AG04449 (cell line): Measurements from ENCODE around the gene ATIC.

Source experiments
- CTCF ChIA-PET: fragments of 350-600 bp; formaldehyde crosslinking; extraction: SDS; loops from one replicate; lab custom pipeline; 2021; ENCODE audit warnings: antibody characterized with exemption; lab: Yijun Ruan, JAX
- POLR2A ChIA-PET: fragments of 400-600, 350-600 bp; formaldehyde crosslinking; extraction: SDS; loops from one replicate; lab custom pipeline; 2020; ENCODE audit warnings: antibody characterized with exemption, inconsistent platforms; lab: Yijun Ruan, JAX
- DNase-seq: peaks from one replicate; pipeline ENCODE4 v3.0.0-alpha.2; 2010; ENCODE audit warnings: low read depth, low spot score
- H3K4me3 ChIP-seq: 2 replicates; pipeline ENCODE4 v1.5.1; 2011; ENCODE audit warnings: low read depth, mild to moderate bottlenecking, control low read depth, low read length
- CTCF ChIP-seq: IDR thresholded peaks from one replicate; pipeline ENCODE4 v1.5.1; 2011; ENCODE audit warnings: mild to moderate bottlenecking, moderate library complexity, low read length, control low read depth, inconsistent platforms; ENCODE audit not compliant: insufficient read depth; ENCODE audit errors: missing control alignments

Gene ATIC

DNA sequence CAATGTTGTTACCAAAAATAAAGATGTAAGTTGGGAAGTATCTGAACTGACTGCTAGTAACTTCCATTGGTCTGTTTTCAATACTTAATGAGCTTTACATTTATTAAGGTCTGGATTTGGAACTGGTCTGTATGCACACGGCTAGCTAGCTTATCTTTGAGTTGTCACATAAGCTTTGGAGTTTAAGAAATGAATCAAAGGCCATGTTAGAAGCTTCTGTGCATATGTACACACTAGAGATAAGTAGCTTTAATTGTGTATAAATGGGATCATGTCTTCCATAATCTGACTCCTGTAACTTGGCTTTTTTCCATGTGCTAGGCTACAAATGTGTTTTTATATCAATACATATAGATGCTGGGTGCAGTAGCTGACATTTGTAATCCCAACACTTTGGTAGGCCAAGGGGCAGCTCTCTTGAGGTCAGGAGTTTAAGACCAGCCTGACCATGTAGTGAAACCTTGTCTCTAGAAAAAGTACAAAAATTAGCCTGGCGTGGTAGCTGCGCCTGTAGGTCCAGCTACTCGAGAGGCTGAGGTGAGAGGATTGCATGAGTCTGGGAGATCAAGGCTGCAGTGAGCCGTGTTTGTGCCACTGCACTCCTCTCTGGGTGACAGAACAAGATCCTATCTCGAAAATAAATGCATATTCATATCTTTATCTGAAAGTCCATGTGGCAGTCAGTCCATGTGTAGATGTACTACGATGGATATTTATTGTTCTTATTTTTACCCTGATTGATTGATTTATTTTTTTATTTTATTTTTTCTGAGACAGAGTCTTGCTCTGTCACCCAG, 27.2 kb downstream of the ATIC start:
- CTCF ChIA-PET = interaction anchor here (1.0 kb wide), 1 partner anchor 611 kb away, joined by 4 read pairs; no protein-coding TSS in a partner anchor
- POLR2A ChIA-PET = no interaction called here
- DNase-seq = no peak

DNA sequence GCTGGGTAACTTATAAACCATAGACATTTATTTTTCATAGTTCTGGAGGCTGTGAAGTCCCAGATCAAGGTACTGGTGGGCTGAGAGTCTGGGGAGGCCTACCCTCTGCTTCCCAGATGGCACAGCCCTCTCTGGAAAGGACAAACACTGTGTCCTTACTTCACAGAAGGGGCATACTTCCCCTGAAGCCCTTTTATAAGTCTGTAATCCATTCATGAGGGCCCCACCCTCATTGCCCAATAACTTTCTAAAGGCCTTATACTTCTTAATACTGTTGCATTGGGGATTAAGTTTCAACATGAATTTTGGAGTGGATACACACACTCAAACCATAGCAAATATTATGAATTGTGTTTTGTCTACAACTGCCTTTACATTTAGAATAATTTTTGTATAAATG, 36.0 kb downstream of the ATIC start:
- TF ChIP-seq CTCF = no peak
- CTCF ChIA-PET = no interaction called here
- no peak overlapping the region for H3K4me3 ChIP-seq
- POLR2A ChIA-PET = no interaction called here
- DNase-seq = no peak

More for the DNA sequence above, 27.2 kb downstream of the ATIC start:
- no peak overlapping the region for H3K4me3 ChIP-seq
- no peak for TF ChIP-seq CTCF

GRCh38 chr2:215352602-215353001, 40.7 kb downstream of the ATIC start:
- no peak overlapping the region for H3K4me3 ChIP-seq
- no peak for DNase-seq
- ChIA-PET POLR2A (interaction anchor here (0.7 kb wide), 1 partner anchor 564 kb away, joined by 3 read pairs; no protein-coding TSS in a partner anchor), CTCF (no interaction called here)
- TF ChIP-seq CTCF = no peak

DNA sequence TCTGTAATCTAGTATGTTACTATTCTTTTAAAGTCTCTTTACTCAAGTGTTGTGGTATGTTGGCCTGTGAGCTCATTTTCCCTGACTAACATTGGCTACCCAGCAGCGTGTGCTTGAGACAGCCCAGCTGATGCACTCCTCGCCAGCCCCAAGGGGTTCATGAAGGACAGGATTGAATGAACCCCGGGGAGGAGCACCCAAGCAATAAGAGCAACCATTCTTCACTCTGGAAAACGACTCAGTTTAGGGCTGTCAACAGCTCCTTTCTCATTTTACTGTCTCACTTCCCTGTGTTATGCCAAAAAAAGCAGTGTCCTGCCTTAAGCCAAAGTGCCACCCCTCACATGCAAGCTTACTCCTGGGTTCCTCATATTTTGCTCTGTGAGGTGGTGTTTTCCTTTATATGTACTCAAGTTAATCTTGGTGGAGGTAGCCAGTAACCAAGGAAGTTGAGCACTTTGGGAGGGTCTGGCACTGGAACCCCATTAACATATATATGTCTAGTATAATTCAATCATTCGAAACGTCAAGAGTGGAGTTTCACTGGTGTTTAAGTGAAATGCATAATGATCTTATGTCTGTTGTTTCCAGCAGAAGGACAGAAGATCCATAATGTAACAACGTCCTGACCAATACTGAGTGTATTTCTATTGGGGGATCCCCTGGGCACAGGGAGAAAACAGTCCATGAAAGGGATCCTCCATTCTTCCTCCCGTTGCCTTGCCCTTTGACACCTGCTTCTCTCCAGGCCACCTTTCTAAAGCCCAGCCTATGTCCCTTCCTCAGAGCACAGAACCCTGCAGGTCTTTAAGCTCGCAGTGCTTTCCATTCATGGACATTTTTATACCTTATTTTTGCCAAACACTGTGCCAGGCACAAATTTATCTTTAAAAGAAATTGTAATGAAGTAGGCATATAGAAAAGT, 43.2 kb downstream of the ATIC start:
- DNase-seq = no peak
- ChIA-PET POLR2A (interaction anchor here (0.6 kb wide), 1 partner anchor 266 kb away, joined by 3 read pairs; no protein-coding TSS in a partner anchor), CTCF (interaction anchor here (0.8 kb wide), 2 partner anchors 12 to 21 kb away, joined by 3 read pairs; no protein-coding TSS in a partner anchor)
- TF ChIP-seq CTCF = no peak
- H3K4me3 ChIP-seq = no peak overlapping the region

DNA sequence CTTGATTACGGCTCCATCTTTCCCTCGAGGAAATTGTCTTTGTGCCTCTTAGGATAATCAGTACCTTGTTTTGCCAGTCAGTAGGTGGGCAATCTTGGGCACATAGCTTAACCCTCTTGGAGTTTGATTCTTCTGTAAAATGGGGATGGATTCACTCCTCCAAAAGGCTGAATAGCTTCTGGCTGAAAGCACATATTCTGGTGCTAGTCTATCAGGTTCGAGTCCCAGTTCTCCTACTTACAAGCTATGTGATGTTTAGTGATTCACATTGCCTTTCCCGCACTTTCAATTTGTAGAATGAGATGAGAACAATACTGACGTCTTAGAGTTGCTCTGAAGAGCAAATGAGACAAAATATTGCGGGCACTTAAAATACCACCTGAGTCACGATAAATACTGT, 43.9 kb downstream of the ATIC start:
- CTCF ChIA-PET = no interaction called here
- no peak overlapping the region for H3K4me3 ChIP-seq
- TF ChIP-seq CTCF = no peak
- POLR2A ChIA-PET = no interaction called here
- no peak for DNase-seq
